C4-2B (cell line): Measurements from ENCODE around the gene APP.

Source experiments
- ZFX ChIP-seq: fragments of 450-650 bp; IDR thresholded peaks from 2 replicates; pipeline ENCODE4 v1.6.1; 2017
- TF ChIP-seq, protein P1 (sequence below): fragments of 450-650 bp; conservative IDR thresholded peaks from 2 replicates; pipeline ENCODE4 v1.5.1; 2017; ENCODE audit warnings: mild to moderate bottlenecking

DNA sequence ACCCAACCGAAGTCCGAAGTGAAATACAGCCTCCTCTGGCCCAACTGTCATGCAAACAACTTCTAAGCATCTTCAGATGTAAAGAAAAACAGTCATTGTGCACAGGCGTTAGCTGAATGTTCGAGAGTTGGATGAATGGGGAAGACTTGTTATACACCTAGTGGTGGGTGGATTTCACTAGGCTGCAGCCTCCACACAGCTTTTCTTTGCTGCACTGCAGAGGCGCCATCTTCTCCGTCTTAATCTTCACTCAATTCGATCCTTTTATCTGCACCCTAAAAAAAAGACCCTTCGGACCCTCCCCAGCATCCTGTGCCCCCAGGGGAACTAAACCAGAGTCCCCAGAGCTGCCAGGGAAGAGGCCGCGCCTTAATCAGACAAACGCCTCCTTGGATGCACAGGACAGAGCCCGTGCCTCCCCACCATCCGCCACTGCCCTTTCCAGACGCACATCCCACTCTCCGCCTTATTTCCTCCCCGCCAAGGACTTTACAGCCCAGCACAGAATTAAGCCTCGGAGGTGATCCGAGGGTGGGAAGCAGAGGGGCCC lies 1.4 kb downstream of the APP start:
- no peak for TF ChIP-seq ZFX
- TF ChIP-seq, protein P1, sequence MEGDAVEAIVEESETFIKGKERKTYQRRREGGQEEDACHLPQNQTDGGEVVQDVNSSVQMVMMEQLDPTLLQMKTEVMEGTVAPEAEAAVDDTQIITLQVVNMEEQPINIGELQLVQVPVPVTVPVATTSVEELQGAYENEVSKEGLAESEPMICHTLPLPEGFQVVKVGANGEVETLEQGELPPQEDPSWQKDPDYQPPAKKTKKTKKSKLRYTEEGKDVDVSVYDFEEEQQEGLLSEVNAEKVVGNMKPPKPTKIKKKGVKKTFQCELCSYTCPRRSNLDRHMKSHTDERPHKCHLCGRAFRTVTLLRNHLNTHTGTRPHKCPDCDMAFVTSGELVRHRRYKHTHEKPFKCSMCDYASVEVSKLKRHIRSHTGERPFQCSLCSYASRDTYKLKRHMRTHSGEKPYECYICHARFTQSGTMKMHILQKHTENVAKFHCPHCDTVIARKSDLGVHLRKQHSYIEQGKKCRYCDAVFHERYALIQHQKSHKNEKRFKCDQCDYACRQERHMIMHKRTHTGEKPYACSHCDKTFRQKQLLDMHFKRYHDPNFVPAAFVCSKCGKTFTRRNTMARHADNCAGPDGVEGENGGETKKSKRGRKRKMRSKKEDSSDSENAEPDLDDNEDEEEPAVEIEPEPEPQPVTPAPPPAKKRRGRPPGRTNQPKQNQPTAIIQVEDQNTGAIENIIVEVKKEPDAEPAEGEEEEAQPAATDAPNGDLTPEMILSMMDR, result peak; percentile 33
